ENCODE measurements around the gene PDLIM5.
A peak's percentile ranks its signal among the peaks of the same experiment; 100 is the strongest.

Gene PDLIM5

GRCh38 chr4:94595880-94596483 is 144.2 kb downstream of the PDLIM5 start:
- no peak for DNase-seq (ENCODE audit: low spot score)
- Histone ChIP-seq H3K36me3 (ENCODE audit: low read depth) (peaks cover 64% of the 10 kb centered on the region), H3K27ac (ENCODE audit: poor library complexity, severe bottlenecking) (no peak overlapping the region), H3K9me3 (ENCODE audit: severe bottlenecking) (no peaks in the 10 kb centered on the region), H3K4me3 (ENCODE audit: severe bottlenecking) (no peak overlapping the region), H3K27me3 (ENCODE audit: insufficient read depth, poor library complexity, severe bottlenecking) (no peaks in the 10 kb centered on the region), H3K4me1 (ENCODE audit: insufficient read depth, poor library complexity, severe bottlenecking) (peaks cover 4% of the 10 kb centered on the region)
- TF ChIP-seq, protein P1, sequence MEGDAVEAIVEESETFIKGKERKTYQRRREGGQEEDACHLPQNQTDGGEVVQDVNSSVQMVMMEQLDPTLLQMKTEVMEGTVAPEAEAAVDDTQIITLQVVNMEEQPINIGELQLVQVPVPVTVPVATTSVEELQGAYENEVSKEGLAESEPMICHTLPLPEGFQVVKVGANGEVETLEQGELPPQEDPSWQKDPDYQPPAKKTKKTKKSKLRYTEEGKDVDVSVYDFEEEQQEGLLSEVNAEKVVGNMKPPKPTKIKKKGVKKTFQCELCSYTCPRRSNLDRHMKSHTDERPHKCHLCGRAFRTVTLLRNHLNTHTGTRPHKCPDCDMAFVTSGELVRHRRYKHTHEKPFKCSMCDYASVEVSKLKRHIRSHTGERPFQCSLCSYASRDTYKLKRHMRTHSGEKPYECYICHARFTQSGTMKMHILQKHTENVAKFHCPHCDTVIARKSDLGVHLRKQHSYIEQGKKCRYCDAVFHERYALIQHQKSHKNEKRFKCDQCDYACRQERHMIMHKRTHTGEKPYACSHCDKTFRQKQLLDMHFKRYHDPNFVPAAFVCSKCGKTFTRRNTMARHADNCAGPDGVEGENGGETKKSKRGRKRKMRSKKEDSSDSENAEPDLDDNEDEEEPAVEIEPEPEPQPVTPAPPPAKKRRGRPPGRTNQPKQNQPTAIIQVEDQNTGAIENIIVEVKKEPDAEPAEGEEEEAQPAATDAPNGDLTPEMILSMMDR (IDR thresholded peaks at IDR 0.05; ENCODE audit: poor library complexity, severe bottlenecking): peak; percentile 85
- peak; percentile 49; the same call in 1 of the 3 replicates for ATAC-seq (ENCODE audit: low read depth)

DNA sequence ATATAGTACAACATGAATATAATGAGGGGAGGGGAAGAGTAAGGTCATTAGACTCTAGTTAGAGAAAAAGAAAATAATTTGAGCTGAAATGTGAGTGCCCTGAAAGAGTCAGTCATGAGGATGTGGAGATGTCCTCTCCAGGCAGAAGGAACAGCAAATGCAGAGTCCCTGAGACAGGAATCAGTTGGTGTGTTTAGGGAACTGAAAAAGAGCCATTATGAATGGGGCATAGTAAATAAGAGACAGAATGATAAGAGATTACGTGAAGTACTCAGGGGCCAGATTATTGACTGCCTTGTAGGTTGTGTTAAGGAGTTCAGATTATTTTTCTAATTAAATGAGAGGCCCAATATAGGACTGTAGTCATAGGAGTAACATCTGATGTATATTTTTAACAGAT is 147.0 kb downstream of the PDLIM5 start:
- no peak for DNase-seq (ENCODE audit: low spot score)
- H3K27me3 ChIP-seq (ENCODE audit: insufficient read depth, poor library complexity, severe bottlenecking): no peaks in the 10 kb centered on the region
- H3K4me3 ChIP-seq (ENCODE audit: severe bottlenecking): no peak overlapping the region
- peaks cover 48% of the 10 kb centered on the region for H3K36me3 ChIP-seq (ENCODE audit: low read depth)
- no peaks in the 10 kb centered on the region for H3K9me3 ChIP-seq (ENCODE audit: severe bottlenecking)
- peaks cover 4% of the 10 kb centered on the region for H3K4me1 ChIP-seq (ENCODE audit: insufficient read depth, poor library complexity, severe bottlenecking)
- TF ChIP-seq, protein P1 (IDR thresholded peaks at IDR 0.05; ENCODE audit: poor library complexity, severe bottlenecking): no peak
- H3K27ac ChIP-seq (ENCODE audit: poor library complexity, severe bottlenecking): no peak overlapping the region
- ATAC-seq (ENCODE audit: low read depth): no peak

DNA sequence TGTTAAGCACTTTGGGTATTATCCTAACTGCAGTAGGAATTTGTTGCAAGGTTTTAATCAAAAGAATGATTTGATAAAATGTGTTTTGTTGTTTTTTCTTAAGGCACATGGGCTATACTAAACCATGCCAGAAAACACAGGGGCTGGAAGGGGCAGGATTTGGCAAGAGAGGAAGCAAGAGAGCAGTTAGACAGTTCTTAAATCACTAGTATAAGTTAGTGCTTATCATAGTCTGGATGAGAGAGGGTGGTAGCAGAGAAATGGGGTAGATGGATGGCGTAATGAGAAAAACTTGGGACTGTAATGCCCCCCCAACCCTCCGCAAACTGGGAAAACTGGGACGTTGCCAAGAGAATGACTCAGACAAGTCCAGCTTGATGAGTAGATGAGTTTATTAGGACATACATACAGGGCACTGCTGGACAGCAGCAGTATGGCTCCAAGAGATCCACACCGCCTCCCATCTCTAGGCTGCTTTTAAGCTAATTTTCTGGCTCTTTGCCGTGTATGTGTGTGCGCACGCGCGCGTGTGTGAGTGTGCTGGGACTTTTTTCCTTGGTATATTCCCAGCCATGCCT is 151.5 kb downstream of the PDLIM5 start:
- peak; percentile 70 for ATAC-seq (ENCODE audit: low read depth)
- H3K27ac ChIP-seq (ENCODE audit: poor library complexity, severe bottlenecking): no peak overlapping the region
- no peak overlapping the region for H3K4me3 ChIP-seq (ENCODE audit: severe bottlenecking)
- DNase-seq (ENCODE audit: low spot score): peak; percentile 38
- H3K4me1 ChIP-seq (ENCODE audit: insufficient read depth, poor library complexity, severe bottlenecking): no peaks in the 10 kb centered on the region
- no peaks in the 10 kb centered on the region for H3K9me3 ChIP-seq (ENCODE audit: severe bottlenecking)
- TF ChIP-seq, protein P1 (IDR thresholded peaks at IDR 0.05; ENCODE audit: poor library complexity, severe bottlenecking): no peak
- H3K27me3 ChIP-seq (ENCODE audit: insufficient read depth, poor library complexity, severe bottlenecking): no peaks in the 10 kb centered on the region
- peaks cover 18% of the 10 kb centered on the region for H3K36me3 ChIP-seq (ENCODE audit: low read depth)

GRCh38 chr4:94605241-94605805 is 153.6 kb downstream of the PDLIM5 start:
- DNase-seq (ENCODE audit: low spot score) (no peak), ATAC-seq (ENCODE audit: low read depth) (no peak)
- no peaks in the 10 kb centered on the region for H3K9me3 ChIP-seq (ENCODE audit: severe bottlenecking)
- no peak overlapping the region for H3K27ac ChIP-seq (ENCODE audit: poor library complexity, severe bottlenecking)
- peaks cover 20% of the 10 kb centered on the region for H3K36me3 ChIP-seq (ENCODE audit: low read depth)
- TF ChIP-seq, protein P1 (IDR thresholded peaks at IDR 0.05; ENCODE audit: poor library complexity, severe bottlenecking): no peak
- no peak overlapping the region for H3K4me3 ChIP-seq (ENCODE audit: severe bottlenecking)
- H3K4me1 ChIP-seq (ENCODE audit: insufficient read depth, poor library complexity, severe bottlenecking): no peaks in the 10 kb centered on the region
- no peaks in the 10 kb centered on the region for H3K27me3 ChIP-seq (ENCODE audit: insufficient read depth, poor library complexity, severe bottlenecking)

- Histone ChIP-seq H3K27ac (ENCODE audit: poor library complexity, severe bottlenecking) (no peak overlapping the region), H3K27me3 (ENCODE audit: insufficient read depth, poor library complexity, severe bottlenecking) (no peaks in the 10 kb centered on the region), H3K4me1 (ENCODE audit: insufficient read depth, poor library complexity, severe bottlenecking) (no peaks in the 10 kb centered on the region), H3K36me3 (ENCODE audit: low read depth) (peaks cover 32% of the 10 kb centered on the region), H3K4me3 (ENCODE audit: severe bottlenecking) (no peak overlapping the region), H3K9me3 (ENCODE audit: severe bottlenecking) (no peaks in the 10 kb centered on the region)
- TF ChIP-seq, protein P1 (IDR thresholded peaks at IDR 0.05; ENCODE audit: poor library complexity, severe bottlenecking): no peak
- ATAC-seq (ENCODE audit: low read depth) (no peak), DNase-seq (ENCODE audit: low spot score) (no peak)
Measured at GRCh38 chr4:94610145-94610544, 158.4 kb downstream of the PDLIM5 start.
